GM19397 (cell line): ENCODE data around the gene ARHGEF28.

Source experiments
- ATAC-seq: cut with Tn5 transposase; IDR thresholded peaks from one replicate; pipeline ENCODE4 v1.9.1; 2021; ENCODE audit warnings: mild to moderate bottlenecking, moderate library complexity; ENCODE audit not compliant: unreplicated experiment

The ARHGEF28 gene

DNA sequence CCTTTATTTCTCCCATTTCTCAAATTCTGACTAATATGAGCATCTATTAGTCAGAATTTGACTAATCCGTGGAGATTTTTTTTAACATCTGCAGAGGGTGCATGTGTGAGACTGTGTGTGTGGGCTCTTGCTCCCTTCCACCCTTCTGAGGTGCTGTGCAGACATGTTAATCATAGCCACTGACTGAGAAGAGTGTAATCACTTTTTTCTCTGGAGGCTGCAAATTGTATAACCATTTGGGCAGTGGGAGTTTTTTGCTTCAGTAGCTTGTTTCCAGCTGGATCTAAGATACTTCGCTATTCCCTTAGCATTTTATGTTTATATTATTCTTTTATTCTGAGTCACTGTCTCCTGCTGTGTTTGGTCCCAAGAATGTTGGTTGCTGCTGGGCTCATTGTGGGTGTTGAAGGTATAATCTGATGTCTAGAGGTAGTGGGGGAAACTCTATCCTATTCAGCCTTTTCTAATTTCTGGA lies 66.2 kb downstream of the ARHGEF28 start:
- no peak for ATAC-seq

GRCh38 chr5:73692981-73693380 lies 67.0 kb downstream of the ARHGEF28 start:
- no peak for ATAC-seq

DNA sequence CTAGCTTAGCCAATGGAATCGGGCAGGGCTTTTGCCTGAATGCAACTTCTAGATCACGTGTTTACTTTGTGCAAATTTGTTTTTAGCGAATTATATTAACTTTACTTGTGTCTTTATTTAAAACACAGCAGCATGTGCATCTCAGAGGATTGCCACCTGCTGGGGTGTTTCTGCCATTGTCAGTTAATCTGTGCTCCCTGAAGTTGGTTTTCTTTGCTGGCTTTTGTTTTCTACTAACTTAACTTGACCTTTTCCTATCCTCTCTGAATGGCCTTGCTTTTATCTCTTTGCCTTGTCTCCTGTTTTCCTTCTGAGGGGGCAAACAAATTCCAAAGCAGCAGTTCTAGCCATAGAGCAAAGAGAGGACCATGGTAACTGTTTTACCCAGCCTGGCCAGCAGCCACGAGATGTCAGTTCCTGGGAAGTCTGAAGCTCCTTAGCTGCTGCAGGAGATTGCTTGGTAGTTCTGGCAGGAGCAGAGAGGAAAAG lies 67.6 kb downstream of the ARHGEF28 start:
- peak; percentile 25 for ATAC-seq

GRCh38 chr5:73694089-73694488 lies 68.1 kb downstream of the ARHGEF28 start:
- ATAC-seq, result peak; percentile 74

GRCh38 chr5:73698011-73698410 lies 72.0 kb downstream of the ARHGEF28 start:
- no peak for ATAC-seq

DNA sequence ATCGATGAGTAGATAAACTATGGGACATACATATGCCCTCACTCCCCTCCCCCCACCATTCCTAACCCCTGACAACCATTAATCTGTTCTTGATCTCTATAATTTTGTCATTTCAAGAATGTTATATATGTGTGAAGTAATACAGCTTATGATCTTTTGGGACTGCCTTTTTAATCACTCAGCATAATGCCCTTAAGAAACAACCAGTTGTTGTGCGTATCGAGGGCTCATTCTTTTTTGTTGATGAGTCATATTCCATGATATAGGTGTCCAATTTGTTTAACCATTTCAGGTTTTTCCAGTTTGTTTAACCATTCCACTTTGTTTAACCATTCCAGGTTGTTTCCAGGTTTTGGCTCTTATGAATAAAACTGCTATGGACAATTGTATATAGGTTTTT lies 75.6 kb downstream of the ARHGEF28 start:
- no peak for ATAC-seq

GRCh38 chr5:73702534-73702933 lies 76.5 kb downstream of the ARHGEF28 start:
- ATAC-seq, result no peak

DNA sequence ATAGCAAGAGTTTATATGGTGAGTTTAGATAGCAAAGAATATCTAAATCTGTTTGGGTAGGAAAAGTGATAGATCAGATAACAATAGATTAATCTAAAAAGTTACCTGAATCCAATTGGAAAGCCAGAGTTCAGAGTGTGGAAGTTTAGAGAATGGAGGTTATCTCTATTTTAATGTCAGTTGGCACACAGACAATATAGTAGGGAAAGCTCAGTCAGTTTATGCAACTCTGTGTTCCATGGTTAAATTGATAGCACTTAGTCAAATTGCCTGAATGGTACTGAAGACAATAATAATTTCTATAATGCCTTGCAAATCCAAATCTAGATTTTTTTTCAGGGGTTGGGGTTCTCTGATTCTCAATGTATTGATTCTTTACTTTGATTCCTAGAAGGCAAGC lies 77.0 kb downstream of the ARHGEF28 start:
- no peak for ATAC-seq

GRCh38 chr5:73705364-73705763 lies 79.4 kb downstream of the ARHGEF28 start:
- no peak for ATAC-seq

DNA sequence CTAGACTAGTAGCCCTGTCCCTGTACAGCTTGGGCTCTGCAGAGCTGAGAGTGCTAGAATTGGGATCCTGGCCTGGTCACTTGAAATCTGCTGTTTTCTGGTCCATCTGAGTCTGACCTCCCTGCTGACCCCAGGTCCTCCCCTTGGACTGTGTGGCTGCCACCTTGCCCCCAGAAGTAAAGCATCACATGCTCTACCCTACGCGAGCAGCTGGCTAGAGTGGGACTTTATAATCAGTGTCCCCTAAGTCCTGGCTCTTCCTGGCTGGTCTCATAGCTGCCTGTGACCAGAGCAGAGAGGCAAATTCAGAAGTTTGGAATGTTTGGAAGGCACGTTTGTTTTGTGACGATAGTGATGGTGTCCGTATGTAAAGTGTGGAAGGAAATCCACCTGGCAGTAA lies 81.0 kb downstream of the ARHGEF28 start:
- ATAC-seq, result no peak

GRCh38 chr5:73709536-73710129 lies 83.6 kb downstream of the ARHGEF28 start:
- no peak for ATAC-seq

GRCh38 chr5:73716284-73716808 lies 90.3 kb downstream of the ARHGEF28 start:
- ATAC-seq, result no peak

- ATAC-seq, result no peak
Measured at GRCh38 chr5:73718762-73719161, 92.8 kb downstream of the ARHGEF28 start.

DNA sequence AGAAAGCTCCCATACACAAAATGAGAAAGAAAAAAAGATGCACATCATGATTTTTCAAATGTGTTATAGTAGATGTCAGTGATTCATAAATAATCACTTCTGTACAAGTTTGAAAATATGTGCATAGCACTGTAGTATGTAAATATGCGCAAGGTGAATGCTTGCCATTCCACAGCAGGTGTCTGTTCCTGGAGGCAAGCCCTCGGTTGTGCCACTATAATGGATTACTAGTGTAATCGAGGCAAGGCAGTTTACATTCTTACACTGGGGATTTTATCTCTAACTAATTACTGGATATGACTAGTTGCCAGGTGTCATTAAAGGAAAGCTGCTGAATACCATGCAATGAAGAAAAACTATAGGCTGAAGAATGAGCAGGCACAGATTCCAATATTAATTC lies 93.6 kb downstream of the ARHGEF28 start:
- no peak for ATAC-seq

- no peak for ATAC-seq
Measured at GRCh38 chr5:73722231-73722630, 96.2 kb downstream of the ARHGEF28 start.

- ATAC-seq, result no peak
Measured at GRCh38 chr5:73726071-73726470, 100.1 kb downstream of the ARHGEF28 start.

- no peak for ATAC-seq
Measured at GRCh38 chr5:73726606-73727231, 100.7 kb downstream of the ARHGEF28 start.

GRCh38 chr5:73727470-73727869 lies 101.5 kb downstream of the ARHGEF28 start:
- ATAC-seq, result no peak

- ATAC-seq, result no peak
Measured at GRCh38 chr5:73728493-73729273, 102.7 kb downstream of the ARHGEF28 start.

DNA sequence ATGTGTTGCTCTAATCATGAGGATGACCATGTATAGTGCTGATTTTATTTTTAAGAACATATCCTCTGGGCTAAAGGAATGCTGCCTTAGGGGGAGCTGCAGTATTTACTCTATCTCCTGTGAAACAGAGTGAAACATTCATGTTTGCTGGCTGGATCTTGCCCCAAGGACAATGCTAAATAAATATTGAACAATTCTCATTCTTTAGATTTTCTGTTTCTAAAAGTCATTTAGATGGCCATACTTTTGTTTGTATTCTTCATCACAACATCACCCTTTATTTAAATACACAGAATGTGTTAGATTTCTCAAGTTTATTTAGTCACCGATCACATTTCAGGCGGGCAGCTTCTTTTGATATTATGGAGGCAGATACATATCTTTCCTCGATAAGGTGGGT lies 103.3 kb downstream of the ARHGEF28 start:
- ATAC-seq, result no peak

DNA sequence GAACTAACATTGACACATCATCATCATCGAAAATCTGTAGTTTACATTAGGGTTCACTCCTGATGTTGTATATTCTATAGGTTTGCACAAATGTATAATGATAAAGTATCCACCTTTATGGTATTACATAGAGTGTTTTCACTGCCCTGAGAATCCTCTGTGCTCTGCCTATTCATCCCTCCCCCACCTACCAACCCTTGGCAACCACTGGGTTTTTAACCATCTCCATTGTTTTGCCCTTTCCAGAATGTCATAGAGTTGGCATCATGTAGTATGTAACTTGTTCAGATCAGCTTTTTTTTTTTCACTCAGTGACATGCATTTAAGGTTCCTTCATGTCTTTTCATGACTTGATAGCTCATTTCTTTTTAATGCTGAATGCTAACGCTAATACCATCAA lies 106.0 kb downstream of the ARHGEF28 start:
- no peak for ATAC-seq

GRCh38 chr5:73733219-73733618 lies 107.2 kb downstream of the ARHGEF28 start:
- no peak for ATAC-seq
